Heart right ventricle (tissue), 16 donors: ENCODE data around the gene GSTT4. TPM values are rescaled to one million over a fixed set of nuclear protein-coding genes. Genes with fewer than 3 reads are reported as not detected.

ENCODE experiments used
- ATAC-seq, 8 donors: fragments of 200-7000 bp; cut with Tn5 transposase; one replicate each; pipeline ENCODE4 v1.9.1; 2020; ENCODE audit warnings: mild to moderate bottlenecking in 8 of 8, moderate library complexity in 8 of 8, moderate number of reproducible peaks in 1 of 8
- DNase-seq, 2 donors: peaks; one replicate each; pipeline ENCODE4 v3.0.0-alpha.2; 2020
- H3K27ac ChIP-seq, 10 donors: fragments of 200-600 bp; sonication (generic) in 2 of 10; one replicate each; pipeline versions ENCODE4 v1.5.0 to v1.8.0; 2020 to 2022; ENCODE audit warnings: mild to moderate bottlenecking in 3 of 10
- H3K27me3 ChIP-seq, 7 donors: fragments of 200-600 bp; one replicate each; pipeline ENCODE4 v1.8.0; 2021 to 2022; ENCODE audit warnings: mild to moderate bottlenecking in 2 of 7
- H3K36me3 ChIP-seq, 9 donors: fragments of 200-600 bp; sonication (generic) in 1 of 9; one replicate each; pipeline versions ENCODE4 v1.5.0 to v1.8.0; 2020 to 2022; ENCODE audit warnings: mild to moderate bottlenecking in 2 of 9
- H3K4me1 ChIP-seq, 9 donors: fragments of 200-600 bp; sonication (generic) in 1 of 9; one replicate each; pipeline versions ENCODE4 v1.5.0 to v1.8.0; 2020 to 2022; ENCODE audit warnings: mild to moderate bottlenecking in 4 of 9
- H3K4me3 ChIP-seq, 10 donors: fragments of 200-600 bp; sonication (generic) in 2 of 10; one replicate each; pipeline versions ENCODE4 v1.5.0 to v1.8.0; 2020 to 2022; ENCODE audit warnings: mild to moderate bottlenecking in 7 of 10, moderate library complexity in 2 of 10
- H3K9me3 ChIP-seq, 11 donors: fragments of 200-600 bp in 10 of 11; sonication (generic) in 2 of 11; one replicate each; pipeline versions ENCODE4 v1.5.0 to v1.8.0; 2013 to 2022; ENCODE audit warnings: mild to moderate bottlenecking in 2 of 11, control low read depth in 1 of 11, moderate library complexity in 1 of 11
- WGBS, 2 donors: extraction: QIAGEN DNeasy Blood & Tissue Kit; methylation state at CpG; one replicate each; pipeline ENCODE4 v1.1.7; 2013; ENCODE audit warnings: inconsistent platforms in 1 of 2; 5-methylcytosine and 5-hydroxymethylcytosine counted together
- intact Hi-C, 10 donors: fragments of 100-400 bp; cut with DNase I; formaldehyde crosslinking; loops; one replicate each; pipeline versions ENCODE4 v1.11.1 to v1.14.2; 2022
- polyA plus RNA-seq, 2 donors: library from polyadenylated mRNA; stranded (reverse); fragments of 200-250 nt; gene quantifications; one replicate each; pipeline ENCODE4 v1.2.3, GENCODE V29; 2013
- total RNA-seq, 10 donors: library from RNA; stranded (reverse); fragmentation: NEBNext Ultra II Directional in 3 of 10; extraction: Animal tissue kit (Norgen Biotek cat#: 25700) in 3 of 10; gene quantifications; one replicate each; pipeline versions ENCODE4 v1.2.1 to v1.2.4, GENCODE V29; 2021 to 2023
- TF ChIP-seq, protein P1 (sequence below), 9 donors: fragments of 200-600 bp; sonication (generic) in 2 of 9; IDR thresholded peaks; one replicate each; pipeline versions ENCODE4 v1.5.0 to v1.8.0; 2021 to 2022; ENCODE audit warnings: antibody characterized with exemption in 9 of 9, mild to moderate bottlenecking in 5 of 9, moderate library complexity in 1 of 9
- donor health status: Arrhythmogenic right ventricular cardiomyopathy.
- donor health status: ischemic (EF 13 %, LVEDD 7.1; RV severe dilation, severe dysfunction).
- donor health status: healthy with polysubstance abuse.
- donor health status: DM: no; HTN: yes; CAD: no.
- donor health status: DM: no; HTN: no; CAD: no.
- donor health status: ischemic (EF 25% LVEDD 6.9; RV normal size, moderate dysfunction).
- donor health status: ischemic (EF 25% LVEDD 5.7; RV mildly dilated, moderate dysfunction).
- donor health status: healthy.
- donor health status: DM: yes; HTN: yes; CAD: no.
- donor health status: Ischemic cardiomyopathy.
- donor health status: ischemic (EF 35%, LVEDD 5.7; RV mildly dilated, moderate dysfunction).
- donor health status: nonischemic (EF 11% LVEDD 7.7; RV severe dilation, severe dysfunction).
- donor health status: DM: yes; HTN: yes; CAD: no.
- donor health status: PGD.
- donor health status: ischemic (EF 29% LVEDD 5.4; RV normal size, mild dysfunction).
- donor health status: nonischemic (EF 23%, LVEDD 6.1; RV moderate dilation, normal function).

Gene GSTT4
- total and polyA plus RNA-seq, 12 donors, result not detected

DNA sequence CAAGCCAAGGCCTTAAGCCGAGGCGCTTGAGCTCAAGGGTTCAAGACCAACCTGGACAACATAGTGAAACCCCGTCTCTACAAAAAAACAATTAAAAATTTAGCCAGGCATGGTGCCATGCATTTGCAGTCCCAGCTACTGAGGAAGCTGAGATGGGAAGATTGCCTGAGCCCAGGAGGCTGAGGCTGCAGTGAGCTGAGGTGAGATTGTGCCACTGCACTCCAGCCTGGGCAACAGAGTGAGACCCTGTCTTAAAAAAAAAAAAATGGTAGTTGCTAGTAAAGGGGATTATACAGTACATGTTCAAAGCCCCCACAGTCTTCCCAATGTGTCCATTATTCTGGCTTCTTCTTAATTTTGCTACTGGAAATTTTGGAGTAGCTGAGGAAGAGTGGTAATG lies 24.1 kb upstream of the GSTT4 start:
- DNase-seq (no peak), ATAC-seq (no peak)
- intact Hi-C loops, result no loop called here
- H3K9me3 ChIP-seq, result peaks cover 0 to 6% (median 0%) of the 10 kb centered on the region in 11 donors
- H3K4me1 ChIP-seq, result peaks cover 0 to 20% (median 7%) of the 10 kb centered on the region in 9 donors
- no peak overlapping the region for H3K4me3 ChIP-seq
- TF ChIP-seq, protein P1, sequence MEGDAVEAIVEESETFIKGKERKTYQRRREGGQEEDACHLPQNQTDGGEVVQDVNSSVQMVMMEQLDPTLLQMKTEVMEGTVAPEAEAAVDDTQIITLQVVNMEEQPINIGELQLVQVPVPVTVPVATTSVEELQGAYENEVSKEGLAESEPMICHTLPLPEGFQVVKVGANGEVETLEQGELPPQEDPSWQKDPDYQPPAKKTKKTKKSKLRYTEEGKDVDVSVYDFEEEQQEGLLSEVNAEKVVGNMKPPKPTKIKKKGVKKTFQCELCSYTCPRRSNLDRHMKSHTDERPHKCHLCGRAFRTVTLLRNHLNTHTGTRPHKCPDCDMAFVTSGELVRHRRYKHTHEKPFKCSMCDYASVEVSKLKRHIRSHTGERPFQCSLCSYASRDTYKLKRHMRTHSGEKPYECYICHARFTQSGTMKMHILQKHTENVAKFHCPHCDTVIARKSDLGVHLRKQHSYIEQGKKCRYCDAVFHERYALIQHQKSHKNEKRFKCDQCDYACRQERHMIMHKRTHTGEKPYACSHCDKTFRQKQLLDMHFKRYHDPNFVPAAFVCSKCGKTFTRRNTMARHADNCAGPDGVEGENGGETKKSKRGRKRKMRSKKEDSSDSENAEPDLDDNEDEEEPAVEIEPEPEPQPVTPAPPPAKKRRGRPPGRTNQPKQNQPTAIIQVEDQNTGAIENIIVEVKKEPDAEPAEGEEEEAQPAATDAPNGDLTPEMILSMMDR (IDR thresholded peaks at IDR 0.05), result no peak
- no peak overlapping the region for H3K27ac ChIP-seq
- H3K27me3 ChIP-seq, result no peaks in the 10 kb centered on the region
- peaks cover 0 to 17% (median 0%) of the 10 kb centered on the region in 9 donors for H3K36me3 ChIP-seq
- WGBS, 2 donors, result 80 to 92% methylated on average over 3 of the region's 3 CpGs

DNA sequence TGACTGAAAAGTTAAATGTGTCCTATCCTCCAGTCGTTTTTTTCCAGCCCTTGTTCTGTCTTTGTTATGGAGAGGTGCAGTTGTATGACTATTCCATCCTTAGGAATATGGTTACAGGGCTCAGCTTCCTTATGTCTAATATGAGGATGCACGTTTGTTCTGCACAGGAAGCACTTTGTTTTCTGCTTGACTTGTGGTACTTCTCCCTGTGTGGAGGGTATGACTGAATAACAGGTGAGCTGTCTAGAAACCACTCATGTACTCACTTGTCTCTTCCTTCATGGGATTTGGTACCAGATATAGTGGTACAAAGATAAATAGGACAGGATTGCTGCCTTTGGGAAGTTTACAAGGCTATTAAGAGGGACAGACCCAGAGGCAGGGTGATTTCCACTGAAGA lies 23.3 kb upstream of the GSTT4 start:
- Histone ChIP-seq H3K27me3 (no peaks in the 10 kb centered on the region), H3K4me1 (peaks cover 0 to 20% (median 7%) of the 10 kb centered on the region in 9 donors), H3K36me3 (peaks cover 0 to 17% (median 0%) of the 10 kb centered on the region in 9 donors), H3K9me3 (peaks cover 0 to 11% (median 0%) of the 10 kb centered on the region in 11 donors), H3K4me3 (no peak overlapping the region), H3K27ac (no peak overlapping the region)
- DNase-seq (no peak), ATAC-seq (no peak)
- 27 to 35% methylated on average over 2 of the region's 2 CpGs for WGBS, 2 donors
- intact Hi-C loops, result no loop called here
- TF ChIP-seq, protein P1 (IDR thresholded peaks at IDR 0.05), result no peak

DNA sequence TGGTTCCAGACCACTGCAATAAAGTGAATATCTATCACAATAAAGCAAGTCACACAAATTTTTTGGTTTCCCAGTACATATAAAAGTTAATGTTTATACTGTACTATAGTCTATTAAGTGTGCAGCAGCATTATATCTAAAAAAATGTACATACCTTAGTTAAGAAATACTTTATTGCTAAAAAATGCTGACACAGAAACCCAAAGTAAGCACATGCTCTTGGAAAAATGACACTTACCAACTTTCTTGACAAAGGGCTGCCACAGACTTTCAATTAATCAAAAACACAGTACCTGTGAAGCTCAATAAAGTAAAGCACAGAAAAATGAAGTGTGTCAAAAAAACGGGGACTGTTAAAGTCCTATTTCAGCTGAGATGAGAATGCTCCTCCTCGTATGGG lies 22.7 kb upstream of the GSTT4 start:
- H3K27ac ChIP-seq, result no peak overlapping the region
- no peak for DNase-seq
- H3K4me1 ChIP-seq, result peaks cover 0 to 20% (median 7%) of the 10 kb centered on the region in 9 donors
- WGBS, 2 donors, result 60 to 72% methylated on average over 2 of the region's 2 CpGs
- H3K9me3 ChIP-seq, result peaks cover 0 to 11% (median 0%) of the 10 kb centered on the region in 11 donors
- H3K27me3 ChIP-seq, result no peaks in the 10 kb centered on the region
- TF ChIP-seq, protein P1 (IDR thresholded peaks at IDR 0.05), result no peak
- intact Hi-C loops, result no loop called here
- H3K36me3 ChIP-seq, result peaks cover 0 to 17% (median 0%) of the 10 kb centered on the region in 9 donors
- ATAC-seq, result no peak
- no peak overlapping the region for H3K4me3 ChIP-seq

DNA sequence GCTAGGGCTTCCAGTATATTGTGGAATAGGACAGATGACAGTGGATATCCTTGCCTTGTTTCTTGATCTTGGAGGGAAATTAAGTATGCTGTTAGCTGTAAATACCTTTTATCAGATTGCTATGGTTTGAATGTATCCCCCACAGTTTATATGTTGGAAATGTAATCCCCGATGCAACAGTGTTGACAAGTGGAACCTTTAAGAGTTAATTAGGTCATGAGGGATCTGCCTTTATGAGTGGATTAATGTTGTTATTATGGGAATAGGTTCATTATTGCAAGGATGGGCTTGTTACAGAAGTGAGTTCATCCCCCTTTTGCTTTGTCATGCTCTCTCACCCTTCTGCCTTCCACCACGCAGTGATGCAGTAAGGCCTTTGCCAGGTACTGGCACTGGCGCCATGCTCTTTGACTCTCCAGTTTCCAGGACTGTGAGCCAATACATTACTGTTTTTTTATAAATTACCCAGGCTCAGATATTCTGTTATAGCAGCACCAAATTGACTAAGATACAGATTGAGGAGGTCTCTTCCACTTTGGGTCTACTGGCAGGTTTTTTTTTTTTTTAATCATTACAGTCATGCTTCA lies 22.2 kb upstream of the GSTT4 start:
- ATAC-seq (peak in 3 of 8 donors; percentile 41 to 70 (median 57)), DNase-seq (no peak)
- intact Hi-C loops, result no loop called here
- Histone ChIP-seq H3K27ac (no peak overlapping the region), H3K9me3 (peaks cover 0 to 11% (median 0%) of the 10 kb centered on the region in 11 donors), H3K36me3 (peaks cover 0 to 17% (median 0%) of the 10 kb centered on the region in 9 donors), H3K4me3 (no peak overlapping the region), H3K4me1 (peaks cover 0 to 20% (median 7%) of the 10 kb centered on the region in 9 donors), H3K27me3 (no peaks in the 10 kb centered on the region)
- TF ChIP-seq, protein P1 (IDR thresholded peaks at IDR 0.05), result no peak
- WGBS, 2 donors, result 83 to 91% methylated on average over 3 of the region's 3 CpGs
